Sigmoid colon (tissue), 4 donors: Measurements from ENCODE around the gene GRID2.

Source experiments
- CTCF ChIP-seq, 4 experiments: fragments of 450-650 bp in 3 of 4; fragments of 200-600 bp in 1 of 4; IDR thresholded peaks; one replicate each; pipeline ENCODE4 v1.5.1; 2016 to 2019; ENCODE audit warnings: antibody characterized with exemption in 4 of 4, mild to moderate bottlenecking in 3 of 4, moderate library complexity in 2 of 4
- EP300 ChIP-seq, 4 donors: sonication (generic); formaldehyde crosslinking; IDR thresholded peaks; one replicate each; pipeline ENCODE4 v1.6.1; 2017; ENCODE audit warnings: antibody characterized with exemption in 4 of 4

GRCh38 chr4:93061826-93062225 is 758.1 kb downstream of the GRID2 start:
- no peak for TF ChIP-seq CTCF (IDR thresholded peaks at IDR 0.05)
- TF ChIP-seq EP300 (IDR thresholded peaks at IDR 0.05), result no peak
